Retinal pigment epithelial cell (primary cell): ENCODE measurements around the gene CHD1.

ENCODE experiments used
- DNase-seq: peaks from one replicate; pipeline ENCODE4 v3.0.0-alpha.2; 2010; ENCODE audit warnings: low read depth
- H3K4me3 ChIP-seq: 2 replicates; pipeline ENCODE4 v1.5.1; 2011; ENCODE audit warnings: mild to moderate bottlenecking, low read length, control low read depth, moderate library complexity
- CTCF ChIP-seq: conservative IDR thresholded peaks from 2 replicates; pipeline ENCODE4 v1.5.1; 2011; ENCODE audit warnings: low read depth, low read length, control low read depth, inconsistent platforms

Gene CHD1

DNA sequence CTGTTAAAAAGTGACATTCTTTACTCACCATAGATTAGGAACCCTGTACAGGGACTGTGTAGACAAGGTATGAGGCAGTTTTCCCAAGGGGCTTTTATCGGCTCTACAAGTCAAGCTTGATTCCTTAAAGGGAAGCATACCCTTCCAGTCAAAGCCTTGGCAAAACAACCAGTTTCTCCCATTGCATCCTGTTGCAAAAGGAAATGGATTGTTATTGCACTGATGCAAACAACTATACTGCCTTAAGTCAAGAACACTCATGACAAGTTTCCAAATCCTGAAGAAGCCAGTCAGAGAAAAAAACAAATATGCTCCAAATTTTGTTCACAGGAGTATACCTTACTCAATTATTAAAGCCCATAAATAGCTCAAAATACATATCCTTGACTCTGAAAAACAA, 87.9 kb downstream of the CHD1 start:
- no peak overlapping the region for H3K4me3 ChIP-seq
- no peak for DNase-seq
- TF ChIP-seq CTCF = no peak

DNA sequence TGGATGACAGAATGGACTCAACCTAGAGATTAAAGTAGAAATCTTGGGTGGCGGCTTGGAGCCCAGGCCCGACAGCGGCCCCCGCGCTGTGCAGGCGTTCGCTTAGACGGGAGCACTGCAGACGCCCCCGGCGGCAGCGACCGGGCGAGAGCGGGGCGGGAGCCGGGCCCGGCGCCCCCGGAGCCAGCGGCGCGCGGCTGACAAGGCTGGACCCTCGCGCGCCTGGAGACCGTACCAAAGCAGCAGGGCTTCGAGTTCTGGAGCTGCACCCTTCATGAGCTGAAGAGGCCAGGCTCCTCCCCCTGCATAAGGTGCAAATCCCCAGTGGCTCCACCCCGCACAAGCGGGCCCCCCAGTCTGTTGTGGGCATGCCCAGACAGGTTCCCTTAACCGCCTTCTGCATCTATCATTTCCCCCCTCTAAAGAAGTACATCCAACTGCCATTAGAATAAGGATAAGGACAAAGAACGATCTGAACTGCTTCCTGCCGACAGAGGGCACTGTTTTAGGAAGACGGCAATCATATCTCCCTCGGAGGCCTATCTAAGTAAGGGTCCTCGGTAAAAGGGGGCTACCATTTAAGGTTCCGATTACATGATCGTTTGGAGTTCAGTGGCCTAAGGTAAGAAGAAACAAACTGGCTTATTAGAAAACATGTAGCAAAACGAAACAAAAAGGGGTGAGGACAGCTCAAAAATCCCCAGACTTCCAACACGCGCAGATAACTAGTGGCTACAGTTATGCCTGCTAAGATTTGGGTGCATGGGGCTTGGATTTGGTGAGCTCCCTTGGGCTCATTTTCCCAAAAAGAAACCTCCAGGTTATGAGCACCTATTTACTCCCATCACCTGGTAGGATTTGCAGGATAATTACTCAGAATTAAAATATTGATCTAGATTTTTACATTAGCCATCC, 89.1 kb downstream of the CHD1 start:
- TF ChIP-seq CTCF = peak; percentile 24
- DNase-seq = no peak
- peak overlapping the region; percentile 10 for H3K4me3 ChIP-seq

GRCh38 chr5:98836175-98836574, 92.6 kb downstream of the CHD1 start:
- H3K4me3 ChIP-seq = no peak overlapping the region
- TF ChIP-seq CTCF = no peak
- no peak for DNase-seq

DNA sequence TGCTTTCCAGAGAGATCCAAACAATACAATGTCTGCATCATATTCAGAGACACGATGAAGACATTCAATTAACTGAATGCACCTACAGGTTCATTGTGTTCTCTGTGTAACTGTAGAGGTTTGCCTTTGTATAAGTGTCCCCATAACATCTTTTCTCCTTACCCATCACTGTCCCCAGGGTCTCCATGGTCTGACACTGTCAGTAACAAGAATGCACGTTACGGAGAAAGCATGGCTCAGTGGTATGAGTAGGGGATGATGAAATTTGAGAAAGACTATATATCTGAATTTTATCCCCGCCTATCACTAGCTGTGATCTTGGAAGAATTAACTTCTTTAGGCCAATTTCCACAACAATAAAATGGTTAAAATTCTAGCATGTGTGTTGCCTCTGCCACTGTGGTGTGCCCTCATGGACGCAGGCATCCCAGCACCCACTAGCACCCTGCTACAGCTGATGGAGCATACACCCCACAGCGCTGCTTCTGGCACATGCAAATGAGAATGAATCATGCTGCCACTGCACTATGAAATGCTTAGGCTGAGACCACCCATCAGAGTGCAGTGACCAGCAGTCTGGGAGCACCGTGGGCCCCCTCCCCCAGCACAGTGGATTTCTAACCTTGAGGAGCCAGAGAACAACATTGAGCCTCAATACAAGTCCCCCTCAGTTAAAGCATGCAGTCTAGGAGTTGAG, 101.1 kb downstream of the CHD1 start:
- no peak for DNase-seq
- no peak for TF ChIP-seq CTCF
- no peak overlapping the region for H3K4me3 ChIP-seq

- TF ChIP-seq CTCF = peak; percentile 56
- no peak overlapping the region for H3K4me3 ChIP-seq
- peak; percentile 7 for DNase-seq
These were observed 101.6 kb downstream of the CHD1 start for GRCh38 chr5:98827161-98827560.

DNA sequence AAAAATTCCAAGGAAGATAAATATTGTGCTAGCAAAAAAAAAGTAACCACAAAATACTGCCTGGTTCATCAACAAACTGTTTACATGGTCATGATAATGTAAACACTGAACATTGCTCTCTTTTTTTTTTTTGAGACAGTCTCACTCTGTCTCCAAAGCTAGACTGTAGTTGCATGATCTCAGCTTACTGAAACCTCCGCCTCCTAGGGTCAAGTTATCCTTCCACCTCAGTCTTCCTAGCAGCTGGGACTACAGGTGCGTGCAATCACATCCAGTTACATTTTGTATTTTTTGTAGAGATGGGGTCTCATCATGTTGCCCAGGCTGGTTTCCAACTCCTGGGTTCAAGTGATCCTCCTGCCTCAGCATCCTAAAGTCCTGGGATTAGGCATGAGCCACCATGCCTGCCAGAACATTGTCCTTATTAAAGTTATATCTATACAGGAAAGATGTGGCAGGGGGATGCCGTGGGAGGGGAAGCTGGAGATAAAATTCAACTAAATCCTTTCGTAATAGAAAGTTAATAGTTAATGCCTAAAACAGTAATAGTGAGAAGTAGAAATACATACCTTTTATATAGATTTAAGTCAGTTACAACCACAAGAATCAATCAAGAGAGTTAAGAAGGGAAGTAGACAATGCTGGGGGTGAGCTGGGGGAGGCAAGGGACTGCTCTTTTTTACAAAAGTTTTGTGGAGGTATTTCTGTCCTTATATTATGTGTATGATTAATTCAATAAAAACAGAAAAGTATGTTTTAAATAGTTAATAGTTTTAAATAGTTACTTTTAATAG, 103.0 kb downstream of the CHD1 start:
- H3K4me3 ChIP-seq = no peak overlapping the region
- no peak for DNase-seq

More for the DNA sequence above, 103.0 kb downstream of the CHD1 start:
- TF ChIP-seq CTCF = no peak
